ENCODE results near the gene AKAP13. TPM values are rescaled to one million over a fixed set of nuclear protein-coding genes. Genes with fewer than 3 reads are reported as not detected.

Gene AKAP13
- total RNA-seq, 1 donor from 2014 or later, result 114 TPM

DNA sequence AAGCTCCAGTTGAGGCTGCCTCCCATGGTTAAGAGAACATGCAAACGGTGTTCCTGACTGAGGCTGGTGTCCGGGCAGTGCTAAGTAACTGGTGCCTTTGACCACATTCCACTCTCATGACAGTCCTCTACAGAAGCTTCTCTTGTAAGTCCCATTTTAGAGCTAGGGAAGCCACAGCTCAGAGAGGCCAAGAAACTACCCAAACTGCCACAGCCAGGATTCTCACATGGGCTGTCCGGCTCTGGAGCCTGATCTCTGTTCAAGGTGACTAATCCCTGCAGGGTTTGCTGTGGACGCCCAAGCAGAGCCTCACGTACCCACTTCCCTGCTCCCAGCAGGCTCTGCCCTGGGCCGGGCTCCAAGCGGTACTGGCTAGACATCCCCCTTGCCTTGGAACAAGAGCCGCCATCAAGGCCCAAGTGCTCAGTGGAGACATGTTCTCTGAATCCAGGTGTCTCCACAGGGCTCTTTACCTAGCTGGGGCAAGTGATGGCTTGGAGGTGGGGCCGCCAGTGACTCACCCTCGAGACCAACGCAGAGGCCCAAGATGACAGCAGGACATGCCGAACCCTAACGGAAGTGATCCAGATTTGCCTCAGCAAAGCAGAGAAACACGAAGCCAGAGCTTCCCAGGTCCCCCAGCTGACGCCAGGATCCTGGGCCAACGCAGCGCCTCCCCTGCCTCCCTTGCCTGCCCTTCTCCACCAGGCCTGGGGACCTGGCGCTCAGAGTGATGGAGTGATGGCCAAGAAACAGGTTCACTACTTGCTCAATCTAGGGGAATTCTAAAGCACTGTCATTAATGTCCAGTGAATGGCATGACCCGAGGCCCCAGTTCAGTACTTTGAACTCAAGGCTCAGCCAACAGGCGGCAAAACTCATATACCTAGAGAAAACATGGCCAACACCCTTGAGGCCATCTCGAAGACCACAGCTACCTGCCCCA lies 390.0 kb downstream of the AKAP13 start:
- no peaks in the 10 kb centered on the region for H3K27me3 Mint-ChIP-seq
- no peak for DNase-seq (ENCODE audit: low spot score, unreplicated experiment)
- no peak overlapping the region for H3K4me3 Mint-ChIP-seq (ENCODE audit: low read depth)
- no peak overlapping the region for H3K27ac Mint-ChIP-seq
- H3K36me3 Mint-ChIP-seq (ENCODE audit: insufficient read depth), result peaks cover 17% of the 10 kb centered on the region
- H3K9me3 Mint-ChIP-seq (ENCODE audit: low read depth), result no peaks in the 10 kb centered on the region
- peaks cover 10% of the 10 kb centered on the region for H3K4me1 Mint-ChIP-seq (ENCODE audit: low read depth)
- TF ChIP-seq, protein P1, sequence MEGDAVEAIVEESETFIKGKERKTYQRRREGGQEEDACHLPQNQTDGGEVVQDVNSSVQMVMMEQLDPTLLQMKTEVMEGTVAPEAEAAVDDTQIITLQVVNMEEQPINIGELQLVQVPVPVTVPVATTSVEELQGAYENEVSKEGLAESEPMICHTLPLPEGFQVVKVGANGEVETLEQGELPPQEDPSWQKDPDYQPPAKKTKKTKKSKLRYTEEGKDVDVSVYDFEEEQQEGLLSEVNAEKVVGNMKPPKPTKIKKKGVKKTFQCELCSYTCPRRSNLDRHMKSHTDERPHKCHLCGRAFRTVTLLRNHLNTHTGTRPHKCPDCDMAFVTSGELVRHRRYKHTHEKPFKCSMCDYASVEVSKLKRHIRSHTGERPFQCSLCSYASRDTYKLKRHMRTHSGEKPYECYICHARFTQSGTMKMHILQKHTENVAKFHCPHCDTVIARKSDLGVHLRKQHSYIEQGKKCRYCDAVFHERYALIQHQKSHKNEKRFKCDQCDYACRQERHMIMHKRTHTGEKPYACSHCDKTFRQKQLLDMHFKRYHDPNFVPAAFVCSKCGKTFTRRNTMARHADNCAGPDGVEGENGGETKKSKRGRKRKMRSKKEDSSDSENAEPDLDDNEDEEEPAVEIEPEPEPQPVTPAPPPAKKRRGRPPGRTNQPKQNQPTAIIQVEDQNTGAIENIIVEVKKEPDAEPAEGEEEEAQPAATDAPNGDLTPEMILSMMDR (IDR thresholded peaks at IDR 0.05; ENCODE audit: unreplicated experiment), result no peak

- peaks cover 17% of the 10 kb centered on the region for H3K36me3 Mint-ChIP-seq (ENCODE audit: insufficient read depth)
- no peaks in the 10 kb centered on the region for H3K9me3 Mint-ChIP-seq (ENCODE audit: low read depth)
- H3K27ac Mint-ChIP-seq, result no peak overlapping the region
- H3K4me1 Mint-ChIP-seq (ENCODE audit: low read depth), result peaks cover 5% of the 10 kb centered on the region
- H3K27me3 Mint-ChIP-seq, result no peaks in the 10 kb centered on the region
- H3K4me3 Mint-ChIP-seq (ENCODE audit: low read depth), result no peak overlapping the region
- no peak for DNase-seq (ENCODE audit: low spot score, unreplicated experiment)
- TF ChIP-seq, protein P1 (IDR thresholded peaks at IDR 0.05; ENCODE audit: unreplicated experiment), result no peak
Observed at GRCh38 chr15:85771271-85771670, 390.9 kb downstream of the AKAP13 start.

DNA sequence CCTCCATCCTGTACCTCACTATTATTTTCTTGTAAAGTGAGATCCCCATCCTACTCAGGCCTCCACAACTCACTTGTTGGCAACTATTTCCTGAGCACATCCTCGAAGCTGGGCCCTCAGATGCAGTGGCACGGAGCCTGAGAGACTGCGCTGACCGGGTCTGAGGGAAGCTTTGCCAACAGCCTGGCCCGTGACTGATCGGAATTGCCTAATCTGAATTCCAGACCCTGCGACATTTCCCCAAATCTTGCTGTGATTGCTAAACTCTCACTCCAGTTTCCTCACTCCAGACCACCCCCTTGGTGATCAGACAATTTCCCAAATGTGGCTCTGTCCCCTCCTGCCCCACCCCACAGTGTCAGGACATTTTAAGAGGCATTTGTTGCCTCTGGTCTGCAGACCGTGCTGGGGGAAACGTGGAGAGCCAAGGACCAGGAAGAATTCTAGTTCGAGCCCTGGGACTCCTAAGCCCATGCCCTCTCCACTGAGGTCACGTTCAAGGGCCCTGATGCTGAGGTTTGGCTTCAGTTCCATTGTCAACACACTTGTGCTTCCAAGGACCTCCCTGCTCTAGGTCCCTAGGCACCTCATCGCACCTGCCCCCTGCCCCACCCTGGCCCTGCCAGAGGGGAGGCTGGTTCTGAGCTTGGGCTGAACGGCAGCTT lies 391.5 kb downstream of the AKAP13 start:
- Mint-ChIP-seq H3K27ac (no peak overlapping the region), H3K4me1 (ENCODE audit: low read depth) (no peaks in the 10 kb centered on the region), H3K36me3 (ENCODE audit: insufficient read depth) (peaks cover 17% of the 10 kb centered on the region), H3K9me3 (ENCODE audit: low read depth) (no peaks in the 10 kb centered on the region), H3K27me3 (no peaks in the 10 kb centered on the region), H3K4me3 (ENCODE audit: low read depth) (no peak overlapping the region)
- TF ChIP-seq, protein P1 (IDR thresholded peaks at IDR 0.05; ENCODE audit: unreplicated experiment), result no peak
- DNase-seq (ENCODE audit: low spot score, unreplicated experiment), result no peak

GRCh38 chr15:85772668-85773067 lies 392.3 kb downstream of the AKAP13 start:
- Mint-ChIP-seq H3K27me3 (no peaks in the 10 kb centered on the region), H3K27ac (no peak overlapping the region), H3K36me3 (ENCODE audit: insufficient read depth) (peaks cover 17% of the 10 kb centered on the region), H3K4me3 (ENCODE audit: low read depth) (no peak overlapping the region), H3K4me1 (ENCODE audit: low read depth) (no peaks in the 10 kb centered on the region), H3K9me3 (ENCODE audit: low read depth) (no peaks in the 10 kb centered on the region)
- no peak for DNase-seq (ENCODE audit: low spot score, unreplicated experiment)
- TF ChIP-seq, protein P1 (IDR thresholded peaks at IDR 0.05; ENCODE audit: unreplicated experiment), result no peak

DNA sequence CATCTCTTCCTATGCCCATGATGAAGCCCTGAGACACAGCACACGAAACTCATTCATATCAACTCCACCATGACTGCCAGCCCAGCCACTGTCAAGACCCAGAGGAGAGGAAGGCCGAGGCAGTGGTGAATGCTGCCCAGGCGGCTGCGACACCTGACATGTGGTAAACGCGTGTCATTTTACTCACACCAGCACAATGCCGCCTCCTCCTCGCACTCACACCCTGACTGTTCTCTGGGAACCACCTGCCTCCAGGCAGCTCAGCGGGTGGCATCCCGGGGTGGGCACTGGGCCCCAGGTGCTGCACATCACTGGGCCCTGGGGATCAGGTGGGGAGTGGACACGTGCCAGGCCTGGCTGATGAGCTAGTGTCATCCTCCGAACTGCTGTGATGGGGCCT lies 392.8 kb downstream of the AKAP13 start:
- DNase-seq (ENCODE audit: low spot score, unreplicated experiment), result no peak
- no peak overlapping the region for H3K4me3 Mint-ChIP-seq (ENCODE audit: low read depth)
- no peaks in the 10 kb centered on the region for H3K27me3 Mint-ChIP-seq
- no peaks in the 10 kb centered on the region for H3K9me3 Mint-ChIP-seq (ENCODE audit: low read depth)
- TF ChIP-seq, protein P1 (IDR thresholded peaks at IDR 0.05; ENCODE audit: unreplicated experiment), result no peak
- H3K36me3 Mint-ChIP-seq (ENCODE audit: insufficient read depth), result peaks cover 19% of the 10 kb centered on the region
- H3K27ac Mint-ChIP-seq, result no peak overlapping the region
- peaks cover 4% of the 10 kb centered on the region for H3K4me1 Mint-ChIP-seq (ENCODE audit: low read depth)

Data from progenitor cell of endocrine pancreas (in vitro differentiated cells).